RWPE2 (cell line): Measurements from ENCODE around the gene EIF4H.
"Not testable (repeated sequence)": the region's sequence is repeated elsewhere in the genome, so short reads cannot be mapped to it uniquely, and the experiment has no call there.

Experiments
- ATAC-seq: fragments of 200-7000 bp; cut with Tn5 transposase; 3 replicates; pipeline ENCODE4 v1.9.1; 2021; ENCODE audit warnings: low read depth
- DNase-seq: peaks from one replicate; pipeline ENCODE4 v3.0.0-alpha.2; 2020; ENCODE audit warnings: low spot score
- H3K27ac ChIP-seq: fragments of 450-650 bp; 2 replicates; pipeline ENCODE4 v1.5.1; 2017; ENCODE audit warnings: mild to moderate bottlenecking; ENCODE audit not compliant: poor library complexity, severe bottlenecking
- H3K27me3 ChIP-seq: fragments of 250-450 bp; sonication (Bioruptor Pico); 2 replicates; pipeline ENCODE4 v1.5.1; 2021; ENCODE audit warnings: mild to moderate bottlenecking, moderate library complexity; ENCODE audit not compliant: insufficient read depth, poor library complexity, severe bottlenecking
- H3K36me3 ChIP-seq: fragments of 250-450 bp; sonication (Bioruptor Pico); 2 replicates; pipeline ENCODE4 v1.5.1; 2020; ENCODE audit warnings: low read depth, mild to moderate bottlenecking, moderate library complexity
- H3K4me1 ChIP-seq: fragments of 250-450 bp; sonication (Bioruptor Pico); 2 replicates; pipeline ENCODE4 v1.5.1; 2021; ENCODE audit warnings: mild to moderate bottlenecking, moderate library complexity; ENCODE audit not compliant: insufficient read depth, poor library complexity, severe bottlenecking
- H3K4me3 ChIP-seq: fragments of 250-450 bp; sonication (Bioruptor Pico); 2 replicates; pipeline ENCODE4 v1.5.1; 2021; ENCODE audit warnings: mild to moderate bottlenecking, moderate library complexity; ENCODE audit not compliant: severe bottlenecking
- H3K9me3 ChIP-seq: fragments of 250-450 bp; sonication (Bioruptor Pico); 2 replicates; pipeline ENCODE4 v1.5.1; 2021; ENCODE audit warnings: mild to moderate bottlenecking, moderate library complexity; ENCODE audit not compliant: severe bottlenecking
- TF ChIP-seq, protein P1 (sequence below): fragments of 450-650 bp; IDR thresholded peaks from one replicate; pipeline ENCODE4 v1.5.1; 2017; ENCODE audit warnings: mild to moderate bottlenecking, moderate library complexity; ENCODE audit not compliant: poor library complexity, severe bottlenecking

Gene EIF4H

DNA sequence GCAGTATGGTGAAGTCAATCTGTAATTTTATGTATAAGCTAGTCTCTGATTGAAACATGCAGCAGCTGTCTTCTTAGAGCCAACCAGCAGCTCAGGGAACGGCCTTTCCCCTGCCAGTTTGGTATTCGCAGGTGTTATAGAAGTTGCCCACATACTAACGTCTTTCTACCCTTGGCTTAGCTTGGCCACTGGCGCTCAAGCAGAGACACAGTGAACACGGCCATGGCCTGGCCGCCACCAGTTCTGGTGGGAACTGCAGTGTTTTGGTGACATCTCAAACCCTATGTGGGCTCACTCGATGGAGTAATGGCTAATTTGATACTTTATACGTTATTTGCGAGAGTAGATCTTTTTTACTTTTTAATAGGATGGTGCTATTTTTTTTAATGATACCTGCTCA, 17.1 kb downstream of the EIF4H start:
- DNase-seq: peak; percentile 14
- Histone ChIP-seq H3K27me3 (no peaks in the 10 kb centered on the region), H3K4me1 (peaks cover 2% of the 10 kb centered on the region), H3K4me3 (no peak overlapping the region), H3K9me3 (no peaks in the 10 kb centered on the region), H3K36me3 (peaks cover 87% of the 10 kb centered on the region), H3K27ac (no peak overlapping the region)
- no peak for ATAC-seq
- TF ChIP-seq, protein P1, sequence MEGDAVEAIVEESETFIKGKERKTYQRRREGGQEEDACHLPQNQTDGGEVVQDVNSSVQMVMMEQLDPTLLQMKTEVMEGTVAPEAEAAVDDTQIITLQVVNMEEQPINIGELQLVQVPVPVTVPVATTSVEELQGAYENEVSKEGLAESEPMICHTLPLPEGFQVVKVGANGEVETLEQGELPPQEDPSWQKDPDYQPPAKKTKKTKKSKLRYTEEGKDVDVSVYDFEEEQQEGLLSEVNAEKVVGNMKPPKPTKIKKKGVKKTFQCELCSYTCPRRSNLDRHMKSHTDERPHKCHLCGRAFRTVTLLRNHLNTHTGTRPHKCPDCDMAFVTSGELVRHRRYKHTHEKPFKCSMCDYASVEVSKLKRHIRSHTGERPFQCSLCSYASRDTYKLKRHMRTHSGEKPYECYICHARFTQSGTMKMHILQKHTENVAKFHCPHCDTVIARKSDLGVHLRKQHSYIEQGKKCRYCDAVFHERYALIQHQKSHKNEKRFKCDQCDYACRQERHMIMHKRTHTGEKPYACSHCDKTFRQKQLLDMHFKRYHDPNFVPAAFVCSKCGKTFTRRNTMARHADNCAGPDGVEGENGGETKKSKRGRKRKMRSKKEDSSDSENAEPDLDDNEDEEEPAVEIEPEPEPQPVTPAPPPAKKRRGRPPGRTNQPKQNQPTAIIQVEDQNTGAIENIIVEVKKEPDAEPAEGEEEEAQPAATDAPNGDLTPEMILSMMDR: no peak

DNA sequence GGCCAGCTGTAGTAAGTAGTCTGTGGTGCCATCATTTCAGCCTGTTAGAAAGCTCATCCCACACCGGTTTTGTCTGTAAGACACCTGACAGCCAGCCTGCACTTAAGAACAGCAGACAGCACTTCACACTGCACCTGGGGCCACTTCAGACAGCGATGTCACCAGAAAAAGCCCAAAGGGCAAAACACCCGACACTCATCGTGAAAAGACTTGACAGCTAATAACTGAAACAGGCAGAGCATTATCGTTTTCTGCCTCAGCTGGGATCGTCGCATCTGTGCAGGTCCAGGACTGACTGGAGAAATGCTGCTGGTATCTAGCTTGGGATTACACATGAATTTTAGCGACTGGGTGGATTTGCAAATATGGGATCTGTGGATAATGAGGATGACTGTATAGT, 18.9 kb downstream of the EIF4H start:
- no peak overlapping the region for H3K27ac ChIP-seq
- H3K27me3 ChIP-seq: no peaks in the 10 kb centered on the region
- no peaks in the 10 kb centered on the region for H3K4me1 ChIP-seq
- H3K4me3 ChIP-seq: no peak overlapping the region
- no peak for ATAC-seq
- peaks cover 76% of the 10 kb centered on the region for H3K36me3 ChIP-seq
- peak; percentile 4 for DNase-seq
- no peaks in the 10 kb centered on the region for H3K9me3 ChIP-seq
- TF ChIP-seq, protein P1: no peak

DNA sequence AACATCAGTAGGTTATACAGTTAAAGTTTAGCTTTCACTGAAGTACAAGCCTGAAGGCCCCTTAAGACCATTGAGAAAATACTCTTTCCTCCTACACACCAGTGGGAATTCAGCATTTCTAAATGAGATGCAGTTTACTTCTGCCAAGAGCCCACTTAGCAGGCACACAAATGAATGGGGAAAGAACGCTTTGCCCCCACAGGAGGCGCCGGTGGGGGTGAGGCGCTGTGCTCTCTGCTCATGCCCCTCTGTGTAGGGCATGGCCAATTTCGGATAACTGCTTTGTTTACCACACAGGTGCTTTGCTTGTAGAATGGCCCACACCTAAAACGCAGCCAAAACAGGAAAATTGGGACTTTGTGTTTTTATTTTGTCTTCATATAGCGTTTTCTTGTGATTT, 19.8 kb downstream of the EIF4H start:
- peaks cover 68% of the 10 kb centered on the region for H3K36me3 ChIP-seq
- ATAC-seq: no peak
- H3K27me3 ChIP-seq: no peaks in the 10 kb centered on the region
- no peaks in the 10 kb centered on the region for H3K9me3 ChIP-seq
- no peaks in the 10 kb centered on the region for H3K4me1 ChIP-seq
- DNase-seq: peak; percentile 9
- TF ChIP-seq, protein P1: no peak
- no peak overlapping the region for H3K4me3 ChIP-seq
- H3K27ac ChIP-seq: no peak overlapping the region

DNA sequence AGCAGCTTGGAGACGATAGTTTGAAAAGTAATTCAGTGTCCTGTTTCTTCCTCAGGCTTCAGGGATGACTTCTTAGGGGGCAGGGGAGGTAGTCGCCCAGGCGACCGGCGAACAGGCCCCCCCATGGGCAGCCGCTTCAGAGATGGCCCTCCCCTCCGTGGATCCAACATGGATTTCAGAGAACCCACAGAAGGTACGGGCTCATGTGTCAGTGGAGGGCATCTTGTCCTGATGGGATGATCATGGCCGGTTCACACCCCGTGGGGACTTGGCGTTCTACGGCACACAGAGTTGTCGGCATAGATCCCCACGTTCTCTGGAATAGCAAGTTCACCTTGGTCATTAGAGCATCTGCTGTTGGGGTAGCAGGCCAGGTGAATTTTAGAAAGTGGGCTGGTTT, 20.5 kb downstream of the EIF4H start:
- Histone ChIP-seq H3K4me1 (peaks cover 2% of the 10 kb centered on the region), H3K27me3 (no peaks in the 10 kb centered on the region), H3K36me3 (peaks cover 60% of the 10 kb centered on the region), H3K27ac (no peak overlapping the region), H3K4me3 (no peak overlapping the region), H3K9me3 (no peaks in the 10 kb centered on the region)
- TF ChIP-seq, protein P1: no peak
- DNase-seq (peak; percentile 21), ATAC-seq (no peak)

DNA sequence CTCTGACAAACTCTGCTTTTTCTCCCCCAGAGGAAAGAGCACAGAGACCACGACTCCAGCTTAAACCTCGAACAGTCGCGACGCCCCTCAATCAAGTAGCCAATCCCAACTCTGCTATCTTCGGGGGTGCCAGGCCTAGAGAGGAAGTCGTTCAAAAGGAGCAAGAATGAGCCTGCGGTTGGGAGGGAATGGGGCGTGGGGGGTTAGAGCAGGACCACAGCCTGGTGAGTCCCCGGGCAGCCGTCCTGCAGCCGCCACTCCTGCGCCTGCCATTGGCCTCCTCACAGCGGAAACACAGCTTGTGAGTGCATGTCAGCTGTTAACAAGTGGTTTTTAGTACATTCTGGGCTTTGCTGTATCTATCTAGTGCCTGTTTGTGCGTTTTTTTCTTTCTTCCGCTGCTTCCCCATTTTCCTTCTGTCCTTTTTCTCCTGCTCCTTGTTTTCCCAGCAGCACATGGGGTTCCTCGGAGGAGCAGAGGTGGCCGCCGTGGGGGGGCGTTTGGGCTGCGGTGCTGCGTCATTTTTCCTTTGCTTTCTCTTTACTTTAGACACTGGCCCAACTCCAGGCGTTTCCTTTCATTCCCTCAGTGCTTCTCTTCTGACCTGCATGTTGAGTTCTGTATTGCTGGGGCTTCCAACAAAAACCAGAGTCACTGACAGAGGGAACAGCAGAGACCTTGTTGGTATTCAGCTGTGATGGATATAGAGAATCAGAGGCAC, 21.1 kb downstream of the EIF4H start:
- not testable (repeated sequence) for H3K9me3 ChIP-seq, H3K27me3 ChIP-seq, H3K27ac ChIP-seq, H3K4me3 ChIP-seq, ATAC-seq, DNase-seq, H3K4me1 ChIP-seq
- H3K36me3 ChIP-seq: peaks cover 54% of the 10 kb centered on the region

DNA sequence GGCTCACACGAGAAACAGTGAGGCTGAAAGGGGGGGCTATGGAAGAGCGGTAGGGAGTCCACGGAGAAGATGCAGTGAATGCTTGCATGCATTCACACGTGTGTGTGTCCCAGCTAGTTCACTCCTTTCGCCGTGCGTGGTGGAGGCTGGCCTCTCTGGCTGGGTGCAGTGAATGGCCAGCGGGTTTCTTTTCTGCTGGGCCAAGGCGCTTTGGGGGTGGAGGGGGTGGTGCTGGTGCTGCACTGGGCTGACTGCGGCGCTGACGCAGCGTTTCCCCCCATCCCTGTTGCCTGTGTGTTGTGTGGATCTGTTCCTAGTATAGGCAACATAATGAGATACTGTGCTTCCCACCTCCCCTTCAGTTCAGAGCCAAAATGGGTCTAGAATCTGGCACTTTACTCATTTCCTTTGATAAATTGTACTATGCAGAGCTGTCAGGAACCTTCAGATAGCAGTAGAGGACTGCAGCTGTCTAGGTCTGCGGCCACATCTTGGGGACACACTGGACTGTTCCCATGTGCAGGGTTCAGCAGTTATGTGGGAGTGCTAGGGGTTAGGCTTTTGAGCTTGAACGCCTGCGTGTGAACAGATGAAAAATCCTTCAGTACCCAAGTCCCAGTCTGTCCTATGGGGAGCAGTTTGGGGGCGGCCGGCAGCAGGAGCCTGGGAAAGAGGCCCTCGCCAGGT, 22.0 kb downstream of the EIF4H start:
- ATAC-seq, H3K27ac ChIP-seq, H3K4me1 ChIP-seq, H3K27me3 ChIP-seq, H3K9me3 ChIP-seq, H3K4me3 ChIP-seq: not testable (repeated sequence)
- DNase-seq: peak; percentile 19
- H3K36me3 ChIP-seq: peaks cover 46% of the 10 kb centered on the region
